ENCODE results near the gene PDE4D.
"Not testable (repeated sequence)": the region's sequence is repeated elsewhere in the genome, so short reads cannot be mapped to it uniquely, and the experiment has no call there.

Gene PDE4D

GRCh38 chr5:59416026-59416425, 477.5 kb downstream of the PDE4D start:
- DNase-seq (ENCODE audit: low spot score), result no peak

- DNase-seq (ENCODE audit: low spot score), result no peak
Measured at GRCh38 chr5:59412428-59412827, 481.1 kb downstream of the PDE4D start.

GRCh38 chr5:59408997-59409396, 484.5 kb downstream of the PDE4D start:
- DNase-seq (ENCODE audit: low spot score), result not testable (repeated sequence)

- DNase-seq (ENCODE audit: low spot score), result no peak
Measured at GRCh38 chr5:59407967-59408366, 485.6 kb downstream of the PDE4D start.

- no peak for DNase-seq (ENCODE audit: low spot score)
Measured at GRCh38 chr5:59401637-59402036, 491.9 kb downstream of the PDE4D start.

GRCh38 chr5:59394956-59395355, 498.6 kb downstream of the PDE4D start:
- DNase-seq (ENCODE audit: low spot score), result not testable (repeated sequence)

- no peak for DNase-seq (ENCODE audit: low spot score)
Measured at GRCh38 chr5:59393585-59394420, 499.7 kb downstream of the PDE4D start.

GRCh38 chr5:59391576-59391975, 501.9 kb downstream of the PDE4D start:
- no peak for DNase-seq (ENCODE audit: low spot score)

- DNase-seq (ENCODE audit: low spot score), result no peak
Measured at GRCh38 chr5:59390989-59391388, 502.5 kb downstream of the PDE4D start.

GRCh38 chr5:59390074-59390659, 503.4 kb downstream of the PDE4D start:
- no peak for DNase-seq (ENCODE audit: low spot score)

GRCh38 chr5:59387127-59387526, 506.4 kb downstream of the PDE4D start:
- no peak for DNase-seq (ENCODE audit: low spot score)

- no peak for DNase-seq (ENCODE audit: low spot score)
Measured at GRCh38 chr5:59385700-59386099, 507.8 kb downstream of the PDE4D start.

- DNase-seq (ENCODE audit: low spot score), result peak; percentile 24
Measured at GRCh38 chr5:59380350-59380951, 513.1 kb downstream of the PDE4D start.

- not testable (repeated sequence) for DNase-seq (ENCODE audit: low spot score)
Measured at GRCh38 chr5:59374036-59374435, 519.5 kb downstream of the PDE4D start.

GRCh38 chr5:59371525-59372127, 521.9 kb downstream of the PDE4D start:
- DNase-seq (ENCODE audit: low spot score), result no peak

- no peak for DNase-seq (ENCODE audit: low spot score)
Measured at GRCh38 chr5:59368951-59369350, 524.6 kb downstream of the PDE4D start.

GRCh38 chr5:59367791-59368394, 525.6 kb downstream of the PDE4D start:
- DNase-seq (ENCODE audit: low spot score), result peak; percentile 54

- no peak for DNase-seq (ENCODE audit: low spot score)
Measured at GRCh38 chr5:59366784-59367183, 526.7 kb downstream of the PDE4D start.

- no peak for DNase-seq (ENCODE audit: low spot score)
Measured at GRCh38 chr5:59362438-59362837, 531.1 kb downstream of the PDE4D start.

- DNase-seq (ENCODE audit: low spot score), result no peak
Measured at GRCh38 chr5:59361454-59361853, 532.1 kb downstream of the PDE4D start.

- DNase-seq (ENCODE audit: low spot score), result no peak
Measured at GRCh38 chr5:59360130-59360555, 533.4 kb downstream of the PDE4D start.
